Astrocyte of the cerebellum (primary cell): ENCODE results near the gene FERMT1.

Source experiments
- DNase-seq: peaks from one replicate; pipeline ENCODE4 v3.0.0-alpha.2; 2011; ENCODE audit warnings: low read depth
- H3K4me3 ChIP-seq: 2 replicates; pipeline ENCODE4 v1.5.1; 2011; ENCODE audit warnings: mild to moderate bottlenecking, low read depth, low read length, moderate library complexity
- in situ Hi-C: cut with HindIII; loops from 2 replicates; pipeline ENCODE4 v1.10.0; 2017; ENCODE audit warnings: low sequenced_read_pairs
- TF ChIP-seq, protein P1 (sequence below): IDR thresholded peaks from 2 replicates; pipeline ENCODE4 v1.5.1; 2012; ENCODE audit warnings: low read length, low read depth, moderate library complexity, mild to moderate bottlenecking; ENCODE audit errors: missing control alignments

The FERMT1 gene

DNA sequence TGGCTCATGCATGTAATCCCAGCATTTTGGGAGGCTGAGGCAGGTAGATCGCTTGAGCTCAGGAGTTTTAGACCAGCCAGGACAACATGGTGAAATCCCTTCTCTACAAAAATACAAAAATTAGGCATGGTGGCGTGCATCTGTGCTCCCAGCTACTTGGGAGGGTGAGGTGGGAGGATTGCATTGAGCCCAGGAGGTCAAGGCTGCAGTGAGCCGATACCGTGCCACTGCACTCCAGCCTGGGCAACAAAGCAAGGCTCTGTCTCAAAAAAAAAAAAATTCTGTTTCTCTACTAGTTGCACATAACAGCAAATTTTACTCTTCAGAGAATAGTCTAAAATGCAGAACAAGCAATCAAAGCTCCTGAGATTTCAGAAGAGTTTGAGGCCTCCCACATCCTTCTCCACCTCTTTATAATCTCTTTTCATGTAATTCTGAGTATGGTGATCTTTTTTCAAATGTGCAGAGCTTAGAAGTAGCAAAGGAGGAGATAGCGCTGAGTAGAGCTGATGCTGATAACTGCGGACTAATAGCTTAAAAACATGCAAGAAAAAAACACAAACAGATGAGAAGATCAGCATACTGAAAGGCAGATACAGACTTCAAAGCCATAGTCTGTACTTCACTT, 92.3 kb downstream of the FERMT1 start:
- TF ChIP-seq, protein P1, sequence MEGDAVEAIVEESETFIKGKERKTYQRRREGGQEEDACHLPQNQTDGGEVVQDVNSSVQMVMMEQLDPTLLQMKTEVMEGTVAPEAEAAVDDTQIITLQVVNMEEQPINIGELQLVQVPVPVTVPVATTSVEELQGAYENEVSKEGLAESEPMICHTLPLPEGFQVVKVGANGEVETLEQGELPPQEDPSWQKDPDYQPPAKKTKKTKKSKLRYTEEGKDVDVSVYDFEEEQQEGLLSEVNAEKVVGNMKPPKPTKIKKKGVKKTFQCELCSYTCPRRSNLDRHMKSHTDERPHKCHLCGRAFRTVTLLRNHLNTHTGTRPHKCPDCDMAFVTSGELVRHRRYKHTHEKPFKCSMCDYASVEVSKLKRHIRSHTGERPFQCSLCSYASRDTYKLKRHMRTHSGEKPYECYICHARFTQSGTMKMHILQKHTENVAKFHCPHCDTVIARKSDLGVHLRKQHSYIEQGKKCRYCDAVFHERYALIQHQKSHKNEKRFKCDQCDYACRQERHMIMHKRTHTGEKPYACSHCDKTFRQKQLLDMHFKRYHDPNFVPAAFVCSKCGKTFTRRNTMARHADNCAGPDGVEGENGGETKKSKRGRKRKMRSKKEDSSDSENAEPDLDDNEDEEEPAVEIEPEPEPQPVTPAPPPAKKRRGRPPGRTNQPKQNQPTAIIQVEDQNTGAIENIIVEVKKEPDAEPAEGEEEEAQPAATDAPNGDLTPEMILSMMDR = no peak
- no peak overlapping the region for H3K4me3 ChIP-seq
- DNase-seq = no peak
- in situ Hi-C loops = no loop called here

DNA sequence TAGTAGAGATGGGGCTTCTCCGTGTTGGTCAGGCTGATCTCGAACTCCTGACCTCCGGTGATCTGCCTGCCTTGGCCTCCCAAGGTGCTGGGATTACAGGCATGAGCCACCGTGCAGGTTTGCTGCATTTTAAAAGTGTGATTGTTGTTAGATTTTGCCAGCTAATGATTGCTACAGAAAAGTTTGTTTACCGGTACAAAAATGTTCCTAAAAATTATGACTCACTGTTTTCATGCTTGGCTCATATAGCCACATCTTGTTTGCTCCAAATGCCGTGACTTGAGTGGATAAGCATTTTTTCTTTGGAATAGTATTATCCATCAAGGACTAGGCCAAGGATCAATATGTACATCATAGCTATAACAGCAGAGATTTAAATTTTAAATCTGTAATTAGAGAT, 93.3 kb downstream of the FERMT1 start:
- TF ChIP-seq, protein P1 = no peak
- H3K4me3 ChIP-seq = no peak overlapping the region
- in situ Hi-C loops = no loop called here
- DNase-seq = no peak

DNA sequence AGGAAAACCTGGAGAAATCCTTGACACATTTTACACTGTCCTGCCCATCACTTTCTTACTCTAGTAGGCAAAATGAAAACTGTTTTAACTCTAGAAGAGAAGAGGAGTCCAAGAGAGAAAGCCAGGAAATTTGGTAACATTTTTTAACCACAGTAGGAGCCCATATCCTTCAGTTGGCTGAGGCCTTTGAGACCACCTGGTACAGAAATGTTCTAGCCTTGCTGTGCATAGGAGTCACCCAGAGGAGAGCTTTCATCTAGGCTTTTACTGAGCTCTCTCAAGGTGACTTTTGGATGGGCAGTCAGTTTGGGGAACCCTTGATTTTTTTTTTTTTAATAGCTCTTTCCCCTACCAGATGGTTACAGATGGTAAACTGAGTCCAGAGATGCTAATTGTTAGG, 94.0 kb downstream of the FERMT1 start:
- TF ChIP-seq, protein P1 = no peak
- H3K4me3 ChIP-seq = no peak overlapping the region
- in situ Hi-C loops = no loop called here
- no peak for DNase-seq

DNA sequence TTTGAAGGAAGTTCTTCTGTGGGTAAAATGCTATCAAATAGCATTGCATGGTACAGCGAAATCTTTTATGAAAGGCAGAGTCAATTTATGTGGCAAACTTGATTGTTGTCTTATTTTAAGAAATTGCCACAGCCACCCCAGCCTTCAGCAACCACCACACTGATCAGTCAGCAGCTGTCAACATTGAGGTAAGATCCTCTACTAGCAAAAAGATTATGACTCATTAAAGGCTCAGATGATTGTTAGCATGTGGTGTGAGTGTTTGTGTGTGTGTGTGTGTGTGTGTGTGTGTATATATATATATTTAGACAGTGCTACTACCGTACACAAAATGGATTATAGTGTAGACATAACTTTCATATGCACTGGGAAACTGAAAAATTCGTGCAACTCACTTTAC, 96.8 kb downstream of the FERMT1 start:
- DNase-seq = no peak
- no peak overlapping the region for H3K4me3 ChIP-seq
- TF ChIP-seq, protein P1 = no peak
- in situ Hi-C loops = no loop called here
